ENCODE results near the gene TNFRSF12A. TPM values are rescaled to one million over a fixed set of nuclear protein-coding genes. Genes with fewer than 3 reads are reported as not detected.

TNFRSF12A gene
- total RNA-seq, 1 experiment from 2014 or later: 147 TPM

GRCh38 chr16:2980227-2981176, 39.7 kb upstream of the TNFRSF12A start, which contains the start of gene PKMYT1:
Gene PKMYT1, minus strand, starts transcription at chr16:2980446. Its CDS starts 789 bp downstream, at chr16:2979657.
- H3K4me3 Mint-ChIP-seq: peak within 1 kb of the TSS; percentile 87 to 90
- no peak within 1 kb of the TSS for H4K5ac ChIP-seq (ENCODE audit: insufficient read length, low read depth, low read length)
- no peak within 1 kb of the TSS for H2AK5ac ChIP-seq (ENCODE audit: insufficient read length, low read length)
- H3K27ac Mint-ChIP-seq: peak within 1 kb of the TSS; percentile 90 to 99 (median 91)
- H2AFZ ChIP-seq (ENCODE audit: low read length): no peak within 1 kb of the TSS
- H3K79me1 ChIP-seq (ENCODE audit: insufficient read depth, low read depth, low read length, poor library complexity, severe bottlenecking): no peaks in the 10 kb centered on the region
- H4K91ac ChIP-seq (ENCODE audit: insufficient read length, low read depth, low read length): no peak within 1 kb of the TSS
- peak; percentile 87 for DNase-seq
- no peak within 1 kb of the TSS for H3K56ac ChIP-seq (ENCODE audit: insufficient read length, low read depth, low read length)
- H2BK20ac ChIP-seq (ENCODE audit: low read depth, low read length, poor library complexity, severe bottlenecking): no peak within 1 kb of the TSS
- H4K20me1 ChIP-seq (ENCODE audit: control insufficient read depth, insufficient read depth, insufficient read length): no peaks in the 10 kb centered on the region
- no peaks in the 10 kb centered on the region for H3K9me3 ChIP-seq (ENCODE audit: control insufficient read depth, low read depth, low read length)
- no peaks in the 10 kb centered on the region for H3K27me3 ChIP-seq (ENCODE audit: insufficient read depth, low read length)
- no peak within 1 kb of the TSS for H2BK5ac ChIP-seq (ENCODE audit: insufficient read length, low read length)
- peak within 1 kb of the TSS; percentile 56 for H3K9ac ChIP-seq (ENCODE audit: extremely low read depth, insufficient read length, low read length)
- H3K9me3 Mint-ChIP-seq: no peaks in the 10 kb centered on the region
- no peak within 1 kb of the TSS for H2BK120ac ChIP-seq (ENCODE audit: low read depth, low read length, poor library complexity, severe bottlenecking)
- H3K4me1 ChIP-seq (ENCODE audit: insufficient read depth, low read length): no peaks in the 10 kb centered on the region
- H3K14ac ChIP-seq (ENCODE audit: insufficient read depth, low read length): peak within 1 kb of the TSS; percentile 47
- H3K23ac ChIP-seq (ENCODE audit: insufficient read length, low read depth, low read length): no peak within 1 kb of the TSS
- H3K27me3 Mint-ChIP-seq (ENCODE audit: low read depth): peaks cover 6% of the 10 kb centered on the region
- peaks cover 26 to 31% of the 10 kb centered on the region in 2 experiments for H3K4me1 Mint-ChIP-seq
- WGBS (ENCODE audit: extremely low coverage, insufficient read length, low lambda C conversion rate): no CpG with 5 or more reads among the region's 91 CpGs
- H4K8ac ChIP-seq (replicated peaks; ENCODE audit: insufficient read length, low read depth, low read length): no peak within 1 kb of the TSS
- no peak within 1 kb of the TSS for H2BK12ac ChIP-seq (ENCODE audit: insufficient read length, low read depth, low read length)
- H3K23me2 ChIP-seq (ENCODE audit: insufficient read length, low read depth, low read length, poor library complexity, severe bottlenecking): peaks cover 9% of the 10 kb centered on the region
- no peak within 1 kb of the TSS for H3K4ac ChIP-seq (ENCODE audit: low read depth, low read length)
- peak within 1 kb of the TSS; percentile 28 for H3K4me2 ChIP-seq (ENCODE audit: insufficient read depth, insufficient read length, low read length)
- no peak within 1 kb of the TSS for H3T11ph ChIP-seq (ENCODE audit: low read length)
- H2BK15ac ChIP-seq (ENCODE audit: low read depth, low read length): no peak within 1 kb of the TSS
- H3K79me2 ChIP-seq (ENCODE audit: insufficient read depth, low read length): no peaks in the 10 kb centered on the region; the same call in 1 of the 2 replicates
- no peak within 1 kb of the TSS for H3K27ac ChIP-seq (ENCODE audit: insufficient read length, low read depth, low read length)
- peaks cover 7 to 28% (median 21%) of the 10 kb centered on the region in 3 experiments; a peak in 6 of 7 replicates for H3K36me3 Mint-ChIP-seq (ENCODE audit: insufficient read depth in 1 of 3, low read depth in 3 of 3)
- TF ChIP-seq CTCF (conservative IDR thresholded peaks at IDR 0.05): no peak
- H3K18ac ChIP-seq (ENCODE audit: insufficient read length, low read depth, low read length): peak within 1 kb of the TSS; percentile 76

Measured in H9 (cell line).